Endothelial cell of umbilical vein (primary cell): Measurements from ENCODE around the gene RTKN2. TPM values are rescaled to one million over a fixed set of nuclear protein-coding genes. Genes with fewer than 3 reads are reported as not detected.

ENCODE experiments used
- BruUV-seq: library from RNA; stranded (reverse); fragments of 400-500 nt; replicated peaks from 2 replicates; lab custom pipeline; 2021; lab: Mats Ljungman, UMichigan
- CTCF ChIA-PET: fragments of 300-600, 350-600 bp; sonication (Branson Sonifier 250); formaldehyde crosslinking; loops from one replicate; lab custom pipeline; 2021; ENCODE audit warnings: antibody characterized with exemption, inconsistent platforms; lab: Charles Lee
- POLR2A ChIA-PET: fragments of 300-600, 350-600 bp; sonication (Branson Sonifier 250); formaldehyde crosslinking; loops from one replicate; lab custom pipeline; 2021; ENCODE audit warnings: antibody characterized with exemption, inconsistent platforms; lab: Charles Lee
- DNase-seq: peaks from one replicate; pipeline ENCODE4 v3.0.0-alpha.2; 2011; ENCODE audit warnings: low read depth, low spot score
- FAIRE-seq: peaks from 2 replicates; lab custom pipeline; 2011; peaks lifted over from hg19 to GRCh38; lab: Jason Lieb, UNC
- H2AFZ ChIP-seq: 2 replicates; pipeline ENCODE4 v1.6.0; 2012; ENCODE audit warnings: low read depth, low read length, control low read depth, inconsistent platforms
- H3K27ac ChIP-seq: 2 replicates; pipeline ENCODE4 v1.5.1; 2011; ENCODE audit warnings: low read depth, mild to moderate bottlenecking, control low read depth, low read length, moderate library complexity; ENCODE audit not compliant: insufficient read depth
- H3K27me3 ChIP-seq, 2 experiments: 2 replicates each; pipeline versions ENCODE4 v1.6.0 to v1.6.1; 2011; ENCODE audit warnings: low read length in 2 of 2, mixed read lengths in 1 of 2; ENCODE audit not compliant: control insufficient read depth in 2 of 2, insufficient read depth in 2 of 2
- H3K36me3 ChIP-seq, 2 experiments: 2 replicates in 1 of 2; 3 replicates in 1 of 2; pipeline ENCODE4 v1.5.1; 2011; ENCODE audit warnings: low read length in 2 of 2, mild to moderate bottlenecking in 1 of 2, moderate library complexity in 1 of 2; ENCODE audit not compliant: control insufficient read depth in 2 of 2, insufficient read depth in 2 of 2; ENCODE audit errors: extremely low read depth in 1 of 2
- H3K4me1 ChIP-seq: 3 replicates; pipeline ENCODE4 v1.5.1; 2011; ENCODE audit warnings: mild to moderate bottlenecking, low read length; ENCODE audit not compliant: control insufficient read depth, insufficient read depth; ENCODE audit errors: extremely low read depth
- H3K4me2 ChIP-seq: 2 replicates; pipeline ENCODE4 v1.6.1; 2011; ENCODE audit warnings: low read length, control low read depth, mixed read lengths; ENCODE audit not compliant: insufficient read depth
- H3K4me3 ChIP-seq, 3 experiments: fragments of 200-600 bp in 1 of 3; sonication (generic), shearing (Covaris generic) in 1 of 3; replicated peaks in 1 of 3; 2 replicates each; pipeline ENCODE4 v1.5.1; 2011 to 2016; ENCODE audit warnings: control low read depth in 3 of 3, low read length in 3 of 3, mild to moderate bottlenecking in 2 of 3, inconsistent platforms in 1 of 3, low read depth in 1 of 3, moderate library complexity in 1 of 3; ENCODE audit not compliant: insufficient read depth in 1 of 3
- H3K79me2 ChIP-seq: 2 replicates; pipeline ENCODE4 v1.6.0; 2012; ENCODE audit warnings: low read length, inconsistent platforms; ENCODE audit not compliant: control insufficient read depth, insufficient read depth
- H3K9ac ChIP-seq: replicated peaks from 2 replicates; pipeline ENCODE3; 2011; ENCODE audit warnings: low read length, control low read depth; ENCODE audit not compliant: insufficient read depth; ENCODE audit errors: extremely low read depth
- H3K9me1 ChIP-seq: replicated peaks from 3 replicates; pipeline ENCODE4 v1.6.0; 2011; ENCODE audit warnings: mild to moderate bottlenecking, low read length; ENCODE audit not compliant: control insufficient read depth, insufficient read depth; ENCODE audit errors: extremely low read depth
- H3K9me3 ChIP-seq: replicated peaks from 2 replicates; pipeline ENCODE4 v1.5.1; 2012; ENCODE audit warnings: low read length, inconsistent platforms; ENCODE audit not compliant: control insufficient read depth, insufficient read depth
- H4K20me1 ChIP-seq: replicated peaks from 2 replicates; pipeline ENCODE3; 2011; ENCODE audit warnings: mild to moderate bottlenecking, low read length; ENCODE audit not compliant: control insufficient read depth, insufficient read depth; ENCODE audit errors: extremely low read depth
- EZH2 ChIP-seq: IDR thresholded peaks from 2 replicates; pipeline ENCODE4 v1.6.1; 2012; ENCODE audit warnings: borderline replicate concordance, low read depth, mild to moderate bottlenecking, moderate library complexity, low read length, inconsistent platforms; ENCODE audit not compliant: severe bottlenecking
- FOS ChIP-seq: IDR thresholded peaks from 2 replicates; pipeline ENCODE4 v1.6.1; 2011; ENCODE audit warnings: mild to moderate bottlenecking, low read length, moderate library complexity, borderline replicate concordance; ENCODE audit not compliant: insufficient read depth
- GATA2 ChIP-seq: IDR thresholded peaks from 2 replicates; pipeline ENCODE4 v1.7.0; 2011; ENCODE audit warnings: low read depth, mild to moderate bottlenecking, moderate library complexity, mixed read lengths, low read length; ENCODE audit not compliant: insufficient read length, insufficient read depth
- JUN ChIP-seq: IDR thresholded peaks from 2 replicates; pipeline ENCODE4 v1.6.1; 2011; ENCODE audit warnings: borderline replicate concordance, low read depth; ENCODE audit not compliant: insufficient read length, insufficient read depth
- MYC ChIP-seq: IDR thresholded peaks from one replicate; pipeline ENCODE4 v1.6.1; 2011; ENCODE audit warnings: mild to moderate bottlenecking, low read depth, low read length
- POLR2A ChIP-seq: IDR thresholded peaks from 2 replicates; pipeline ENCODE4 v1.6.1; 2012; ENCODE audit warnings: low read depth, mild to moderate bottlenecking, control low read depth, low read length
- POLR2AphosphoS5 ChIP-seq: IDR thresholded peaks from 2 replicates; pipeline ENCODE4 v1.6.1; 2012; ENCODE audit warnings: low read depth, mild to moderate bottlenecking, control low read depth, low read length, moderate library complexity; ENCODE audit not compliant: insufficient read depth
- dilution Hi-C: fragments of 300-500 bp; cut with MboI; formaldehyde crosslinking; loops from one replicate; pipeline ENCODE4 v1.15.0; 2019; ENCODE audit warnings: low sequenced_read_pairs; ENCODE audit not compliant: extremely low pct_ligation_motif_present
- intact Hi-C: fragments of 100-400 bp; cut with micrococcal nuclease; formaldehyde crosslinking; loops from one replicate; pipeline ENCODE4 v1.10.0; 2022
- polyA plus RNA-seq, 4 experiments: library from polyadenylated mRNA; depleted of rRNA in 3 of 4; stranded (reverse) in 3 of 4; unstranded in 1 of 4; fragments of >200 nt; gene quantifications; 2 replicates each; pipeline versions ENCODE4 v1.2.1 to v1.2.3, GENCODE V29; 2011 to 2012; ENCODE audit warnings: missing spikeins in 1 of 4
- total RNA-seq: library from RNA; stranded (reverse); gene quantifications from 2 replicates; pipeline ENCODE4 v1.2.3, GENCODE V29; 2021
- TF ChIP-seq, protein P1 (sequence below): IDR thresholded peaks from 2 replicates; pipeline ENCODE4 v1.6.1; 2011; ENCODE audit not compliant: insufficient read depth, insufficient read length
- TF ChIP-seq, protein P2 (sequence below), 2 donors: IDR thresholded peaks; 1 replicate in 1 of 2; 2 replicates in 1 of 2; pipeline ENCODE4 v1.5.1; 2011; ENCODE audit warnings: low read length in 2 of 2, mild to moderate bottlenecking in 2 of 2, moderate library complexity in 2 of 2, control low read depth in 1 of 2, inconsistent platforms in 1 of 2, low read depth in 1 of 2; ENCODE audit not compliant: insufficient read depth in 1 of 2; ENCODE audit errors: extremely low read depth in 1 of 2

RTKN2 gene
- total and polyA plus RNA-seq, 2 donors (not counting 3 experiments of a cell fraction or from before 2014, with no cell fraction given) = 0.65 to 4.8 TPM

DNA sequence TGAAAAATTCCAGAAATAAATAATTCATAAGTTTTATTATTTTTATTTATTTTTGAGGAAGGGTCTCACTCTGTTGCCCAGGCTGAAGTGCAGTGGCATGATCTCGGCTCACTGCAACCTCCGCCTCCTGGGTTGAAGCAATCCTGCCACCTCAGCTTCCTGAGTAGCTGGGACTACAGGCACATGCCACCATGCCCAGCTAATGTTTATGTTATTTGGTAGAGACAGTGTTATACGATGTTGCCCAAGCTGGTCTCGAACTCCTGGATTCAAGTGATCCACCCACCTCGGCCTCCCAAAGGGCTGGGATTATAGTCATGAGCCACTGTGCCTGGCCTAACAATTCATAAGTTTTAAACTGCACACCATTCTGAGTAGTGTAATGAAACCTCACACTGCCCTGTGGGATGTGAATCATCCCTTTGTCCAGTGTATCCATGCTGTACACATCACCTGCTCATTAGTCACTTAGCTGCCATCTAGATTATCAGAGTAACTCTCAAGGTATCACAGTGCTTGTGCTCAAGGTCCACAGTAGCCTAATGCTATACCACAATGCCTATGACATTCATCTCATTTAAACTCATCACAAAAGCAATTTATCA lies 17.9 kb downstream of the RTKN2 start:
- no peaks in the 10 kb centered on the region for H3K36me3 ChIP-seq
- no TSS peak for BruUV-seq
- ChIA-PET POLR2A (no interaction called here), CTCF (interaction anchor here (1.2 to 9.0 kb wide), 2 partner anchors 16 to 210 kb away, joined by 3 to 468 read pairs; no protein-coding TSS in a partner anchor)
- H3K27me3 ChIP-seq = no peaks in the 10 kb centered on the region
- H4K20me1 ChIP-seq = no peaks in the 10 kb centered on the region
- intact Hi-C loops = loop anchor here (1.0 kb wide), 1 partner anchor 14 kb away; no protein-coding TSS in a partner anchor
- TF ChIP-seq POLR2A (no peak), JUN (peak; percentile 33), POLR2AphosphoS5 (no peak), FOS (peak; percentile 69), EZH2 (no peak)
- H3K79me2 ChIP-seq = no peaks in the 10 kb centered on the region
- no peaks in the 10 kb centered on the region for H3K9me1 ChIP-seq
- no peaks in the 10 kb centered on the region for H3K9me3 ChIP-seq
- H2AFZ ChIP-seq = no peak overlapping the region
- peak; percentile 19 for DNase-seq
- H3K27ac ChIP-seq = no peak overlapping the region
- dilution Hi-C loops = no loop called here
- no peak overlapping the region for H3K4me2 ChIP-seq
- no peak overlapping the region for H3K9ac ChIP-seq
- FAIRE-seq = peak; percentile 52
- H3K4me1 ChIP-seq = peaks cover 3% of the 10 kb centered on the region
- no peak overlapping the region for H3K4me3 ChIP-seq

DNA sequence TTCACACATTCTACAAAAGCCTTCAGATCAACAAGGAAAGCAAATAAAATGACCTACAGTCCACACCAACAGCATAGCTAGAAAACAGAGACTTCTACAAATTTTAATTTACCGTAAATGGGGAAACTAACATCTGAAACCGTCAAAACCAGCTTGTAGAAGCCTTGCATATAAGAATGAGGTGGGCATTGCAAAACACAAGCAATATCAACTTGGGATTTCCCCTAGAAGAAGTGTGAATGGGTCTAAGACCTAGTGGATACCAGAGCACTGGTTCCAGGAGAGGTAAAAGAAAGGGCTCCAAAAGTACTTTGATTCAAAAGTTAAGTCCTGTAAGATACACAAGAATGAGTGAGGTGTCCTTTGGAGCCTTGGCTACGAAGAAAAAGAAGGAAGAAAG lies 18.7 kb downstream of the RTKN2 start:
- ChIA-PET POLR2A (no interaction called here), CTCF (interaction anchor here (1.2 to 9.0 kb wide), 3 partner anchors 16 to 209 kb away, joined by 3 to 468 read pairs (median 13); no protein-coding TSS in a partner anchor)
- intact Hi-C loops (no loop called here), dilution Hi-C loops (no loop called here)
- Histone ChIP-seq H3K9me1 (no peaks in the 10 kb centered on the region), H3K36me3 (no peaks in the 10 kb centered on the region), H3K79me2 (no peaks in the 10 kb centered on the region), H3K4me1 (peaks cover 3% of the 10 kb centered on the region), H3K27ac (no peak overlapping the region), H2AFZ (no peak overlapping the region), H3K9ac (no peak overlapping the region), H4K20me1 (no peaks in the 10 kb centered on the region), H3K9me3 (no peaks in the 10 kb centered on the region), H3K4me3 (no peak overlapping the region), H3K4me2 (no peak overlapping the region), H3K27me3 (no peaks in the 10 kb centered on the region)
- BruUV-seq = no TSS peak
- FAIRE-seq (no peak), DNase-seq (no peak)
- TF ChIP-seq, protein P1, sequence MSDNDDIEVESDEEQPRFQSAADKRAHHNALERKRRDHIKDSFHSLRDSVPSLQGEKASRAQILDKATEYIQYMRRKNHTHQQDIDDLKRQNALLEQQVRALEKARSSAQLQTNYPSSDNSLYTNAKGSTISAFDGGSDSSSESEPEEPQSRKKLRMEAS = no peak
- TF ChIP-seq FOS = no peak
- no peak for TF ChIP-seq POLR2A
- TF ChIP-seq, protein P2, sequence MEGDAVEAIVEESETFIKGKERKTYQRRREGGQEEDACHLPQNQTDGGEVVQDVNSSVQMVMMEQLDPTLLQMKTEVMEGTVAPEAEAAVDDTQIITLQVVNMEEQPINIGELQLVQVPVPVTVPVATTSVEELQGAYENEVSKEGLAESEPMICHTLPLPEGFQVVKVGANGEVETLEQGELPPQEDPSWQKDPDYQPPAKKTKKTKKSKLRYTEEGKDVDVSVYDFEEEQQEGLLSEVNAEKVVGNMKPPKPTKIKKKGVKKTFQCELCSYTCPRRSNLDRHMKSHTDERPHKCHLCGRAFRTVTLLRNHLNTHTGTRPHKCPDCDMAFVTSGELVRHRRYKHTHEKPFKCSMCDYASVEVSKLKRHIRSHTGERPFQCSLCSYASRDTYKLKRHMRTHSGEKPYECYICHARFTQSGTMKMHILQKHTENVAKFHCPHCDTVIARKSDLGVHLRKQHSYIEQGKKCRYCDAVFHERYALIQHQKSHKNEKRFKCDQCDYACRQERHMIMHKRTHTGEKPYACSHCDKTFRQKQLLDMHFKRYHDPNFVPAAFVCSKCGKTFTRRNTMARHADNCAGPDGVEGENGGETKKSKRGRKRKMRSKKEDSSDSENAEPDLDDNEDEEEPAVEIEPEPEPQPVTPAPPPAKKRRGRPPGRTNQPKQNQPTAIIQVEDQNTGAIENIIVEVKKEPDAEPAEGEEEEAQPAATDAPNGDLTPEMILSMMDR (IDR thresholded peaks at IDR 0.05; ENCODE audit: extremely low read depth in 1 of 2, insufficient read depth in 1 of 2, low read depth in 1 of 2, low read length in 2 of 2) = no peak
- TF ChIP-seq EZH2 = no peak
- TF ChIP-seq GATA2 = no peak
- no peak for TF ChIP-seq MYC
- no peak for TF ChIP-seq POLR2AphosphoS5
- TF ChIP-seq JUN = no peak
